ENCODE measurements around the gene SLC17A7. TPM values are rescaled to one million over a fixed set of nuclear protein-coding genes. Genes with fewer than 3 reads are reported as not detected.

Gene SLC17A7
- total and polyA plus RNA-seq, 4 donors: 0.15 to 4.7 (median 0.75) TPM

DNA sequence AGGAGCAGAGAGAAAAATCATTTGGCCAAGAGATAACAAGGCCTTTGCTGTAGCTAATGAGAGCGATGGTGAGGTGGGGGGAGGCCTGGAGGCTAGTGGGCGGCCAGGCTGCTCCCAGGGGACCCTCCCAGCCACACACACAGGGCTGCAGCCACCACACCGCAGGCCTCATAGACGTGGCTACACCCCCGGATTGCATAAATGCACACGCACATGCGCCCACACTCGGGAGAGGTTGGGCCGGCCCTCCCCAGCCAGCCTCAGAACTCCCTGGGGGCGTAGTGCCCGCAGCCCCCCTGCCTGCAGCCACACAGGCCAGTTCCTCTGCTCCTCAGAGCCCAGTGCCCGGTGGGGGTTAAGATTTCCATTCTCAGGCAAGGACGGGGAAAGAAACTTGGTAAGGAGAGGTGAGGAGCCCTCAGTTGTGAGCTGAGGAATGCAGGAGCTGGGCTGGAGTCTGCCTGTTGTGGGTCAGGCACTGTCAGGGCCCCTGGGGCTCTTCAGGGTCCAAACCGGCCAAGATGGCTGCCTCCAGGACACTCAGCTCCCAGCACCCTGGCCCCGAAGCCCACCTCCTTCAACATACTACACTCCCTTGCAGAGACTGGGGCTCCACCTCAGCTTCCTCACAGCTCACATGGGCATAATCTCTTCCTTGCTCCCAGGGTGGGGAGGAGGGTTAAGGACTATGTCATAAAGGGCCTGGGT lies 26.1 kb downstream of the SLC17A7 start:
- DNase-seq (no peak), ATAC-seq (ENCODE audit: low FRiP score) (no peak)
- Histone ChIP-seq H3K4me1 (ENCODE audit: control insufficient read depth in 1 of 2, insufficient read depth in 2 of 2, low read length in 2 of 2) (no peaks in the 10 kb centered on the region), H3K27me3 (ENCODE audit: control insufficient read depth in 1 of 2, insufficient read depth in 2 of 2, low read length in 1 of 2) (no peaks in the 10 kb centered on the region), H3K9me3 (ENCODE audit: control insufficient read depth, low read length) (no peaks in the 10 kb centered on the region), H3K27ac (ENCODE audit: low read depth in 1 of 2, low read length in 2 of 2) (no peak overlapping the region), H3K36me3 (ENCODE audit: control insufficient read depth in 1 of 2, insufficient read depth in 2 of 2, low read length in 1 of 2) (no peaks in the 10 kb centered on the region), H3K4me3 (ENCODE audit: low read length in 2 of 2) (no peak overlapping the region)
- 32 to 43% methylated on average over 15 of the region's 15 CpGs for WGBS, 2 donors
- intact Hi-C loops (cut with DNase I): no loop called here

DNA sequence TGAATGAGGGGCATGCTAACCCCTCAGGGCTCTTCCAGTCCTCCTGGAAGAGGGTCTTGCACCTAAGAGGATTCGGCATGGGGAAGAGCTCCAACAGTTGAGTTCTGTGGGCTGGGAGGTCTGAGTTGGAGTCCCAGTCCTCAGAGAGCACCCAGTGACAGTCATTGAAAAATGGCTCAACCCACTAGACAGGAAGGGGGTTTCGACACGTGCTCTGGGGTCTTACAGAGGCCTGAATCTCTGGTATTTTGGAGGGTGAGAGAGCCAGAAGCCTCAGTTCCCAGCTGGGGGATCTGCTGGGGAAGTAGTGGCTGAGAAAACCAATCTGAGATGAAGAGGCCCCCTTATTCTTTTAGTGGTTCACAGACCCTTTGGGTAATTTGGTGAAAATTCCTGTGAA lies 27.1 kb downstream of the SLC17A7 start:
- Histone ChIP-seq H3K4me1 (ENCODE audit: control insufficient read depth in 1 of 2, insufficient read depth in 2 of 2, low read length in 2 of 2) (no peaks in the 10 kb centered on the region), H3K27ac (ENCODE audit: low read depth in 1 of 2, low read length in 2 of 2) (no peak overlapping the region), H3K27me3 (ENCODE audit: control insufficient read depth in 1 of 2, insufficient read depth in 2 of 2, low read length in 1 of 2) (no peaks in the 10 kb centered on the region), H3K9me3 (ENCODE audit: control insufficient read depth, low read length) (no peaks in the 10 kb centered on the region), H3K36me3 (ENCODE audit: control insufficient read depth in 1 of 2, insufficient read depth in 2 of 2, low read length in 1 of 2) (no peaks in the 10 kb centered on the region), H3K4me3 (ENCODE audit: low read length in 2 of 2) (no peak overlapping the region)
- DNase-seq (no peak), ATAC-seq (ENCODE audit: low FRiP score) (no peak)
- WGBS, 2 donors: 90% methylated on average over 3 of the region's 3 CpGs
- intact Hi-C loops (cut with DNase I): no loop called here

- WGBS, 2 donors: 82 to 85% methylated on average over 9 of the region's 9 CpGs
- Histone ChIP-seq H3K36me3 (ENCODE audit: control insufficient read depth in 1 of 2, insufficient read depth in 2 of 2, low read length in 1 of 2) (no peaks in the 10 kb centered on the region), H3K27me3 (ENCODE audit: control insufficient read depth in 1 of 2, insufficient read depth in 2 of 2, low read length in 1 of 2) (no peaks in the 10 kb centered on the region), H3K4me1 (ENCODE audit: control insufficient read depth in 1 of 2, insufficient read depth in 2 of 2, low read length in 2 of 2) (no peaks in the 10 kb centered on the region), H3K4me3 (ENCODE audit: low read length in 2 of 2) (no peak overlapping the region), H3K27ac (ENCODE audit: low read depth in 1 of 2, low read length in 2 of 2) (no peak overlapping the region), H3K9me3 (ENCODE audit: control insufficient read depth, low read length) (no peaks in the 10 kb centered on the region)
- intact Hi-C loops (cut with DNase I): no loop called here
- DNase-seq: no peak
- ATAC-seq (ENCODE audit: low FRiP score): no peak
Observed at GRCh38 chr19:49413348-49413747, 28.0 kb downstream of the SLC17A7 start.

DNA sequence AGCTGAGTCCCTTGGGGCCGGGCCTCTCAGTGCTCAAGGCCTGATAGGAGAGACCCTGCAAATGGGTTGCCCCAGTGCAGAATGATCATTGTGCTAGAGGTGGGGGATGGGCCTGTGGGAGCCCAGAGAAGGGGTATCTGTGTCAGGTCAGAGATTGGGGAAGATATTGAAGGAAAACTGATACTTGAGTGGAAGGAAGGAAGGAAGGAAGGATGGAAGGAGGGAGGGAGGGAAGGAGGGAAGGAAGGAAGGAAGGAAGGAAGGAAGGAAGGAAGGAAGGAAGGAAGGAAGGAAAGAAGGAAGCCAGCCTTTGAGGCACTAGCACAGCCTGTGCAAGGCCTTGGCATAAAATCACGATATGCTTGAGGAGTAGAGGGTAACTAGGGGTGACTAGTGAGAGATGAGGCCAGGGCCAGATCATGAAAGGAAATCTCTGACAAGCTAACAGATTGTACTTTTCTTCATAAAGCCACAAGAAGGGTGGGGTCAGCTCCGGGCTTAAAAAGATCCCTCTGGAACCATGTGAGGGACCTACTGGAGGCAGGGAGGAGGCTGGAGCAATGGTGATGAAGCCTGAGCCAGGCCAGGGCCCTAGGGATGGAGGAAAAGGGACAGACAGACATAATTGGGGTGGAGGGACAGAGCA lies 29.5 kb downstream of the SLC17A7 start:
- H3K36me3 ChIP-seq (ENCODE audit: control insufficient read depth in 1 of 2, insufficient read depth in 2 of 2, low read length in 1 of 2): no peaks in the 10 kb centered on the region
- intact Hi-C loops (cut with DNase I): no loop called here
- no peaks in the 10 kb centered on the region for H3K9me3 ChIP-seq (ENCODE audit: control insufficient read depth, low read length)
- WGBS, 2 donors: 80 to 84% methylated on average over 3 of the region's 3 CpGs
- H3K4me1 ChIP-seq (ENCODE audit: control insufficient read depth in 1 of 2, insufficient read depth in 2 of 2, low read length in 2 of 2): no peaks in the 10 kb centered on the region
- DNase-seq: no peak
- no peaks in the 10 kb centered on the region for H3K27me3 ChIP-seq (ENCODE audit: control insufficient read depth in 1 of 2, insufficient read depth in 2 of 2, low read length in 1 of 2)
- ATAC-seq (ENCODE audit: low FRiP score): no peak
- H3K27ac ChIP-seq (ENCODE audit: low read depth in 1 of 2, low read length in 2 of 2): no peak overlapping the region
- H3K4me3 ChIP-seq (ENCODE audit: low read length in 2 of 2): no peak overlapping the region

DNA sequence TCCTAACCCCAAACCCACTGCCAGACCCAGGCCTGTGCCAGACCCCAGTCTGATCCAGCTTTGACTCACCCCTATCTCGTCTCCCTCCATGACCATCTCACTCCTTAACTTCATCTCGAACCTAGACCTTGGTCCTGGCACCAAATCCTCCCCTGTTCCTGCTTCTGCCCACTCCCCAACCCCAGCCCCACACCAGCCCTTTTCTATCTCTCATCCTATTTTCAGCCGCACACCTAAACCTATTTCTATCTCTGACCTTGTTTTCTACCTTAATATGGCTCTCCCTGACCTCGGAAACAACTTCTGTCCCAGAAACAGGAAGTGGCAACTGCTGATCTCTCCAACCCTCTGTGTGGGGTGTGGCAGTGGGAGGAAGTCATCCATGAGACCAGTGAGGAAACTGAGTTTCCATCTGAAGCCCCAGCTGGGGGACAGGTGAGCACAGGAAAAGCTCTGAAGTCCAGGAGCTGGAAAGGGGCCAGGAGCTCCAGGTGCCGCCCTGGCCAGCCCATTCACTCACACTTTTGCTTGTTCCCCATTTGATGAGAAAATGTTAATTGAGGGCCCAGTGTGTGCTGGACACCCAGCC lies 31.8 kb downstream of the SLC17A7 start:
- no peaks in the 10 kb centered on the region for H3K9me3 ChIP-seq (ENCODE audit: control insufficient read depth, low read length)
- no peak overlapping the region for H3K27ac ChIP-seq (ENCODE audit: low read depth in 1 of 2, low read length in 2 of 2)
- no peak for ATAC-seq (ENCODE audit: low FRiP score)

DNA sequence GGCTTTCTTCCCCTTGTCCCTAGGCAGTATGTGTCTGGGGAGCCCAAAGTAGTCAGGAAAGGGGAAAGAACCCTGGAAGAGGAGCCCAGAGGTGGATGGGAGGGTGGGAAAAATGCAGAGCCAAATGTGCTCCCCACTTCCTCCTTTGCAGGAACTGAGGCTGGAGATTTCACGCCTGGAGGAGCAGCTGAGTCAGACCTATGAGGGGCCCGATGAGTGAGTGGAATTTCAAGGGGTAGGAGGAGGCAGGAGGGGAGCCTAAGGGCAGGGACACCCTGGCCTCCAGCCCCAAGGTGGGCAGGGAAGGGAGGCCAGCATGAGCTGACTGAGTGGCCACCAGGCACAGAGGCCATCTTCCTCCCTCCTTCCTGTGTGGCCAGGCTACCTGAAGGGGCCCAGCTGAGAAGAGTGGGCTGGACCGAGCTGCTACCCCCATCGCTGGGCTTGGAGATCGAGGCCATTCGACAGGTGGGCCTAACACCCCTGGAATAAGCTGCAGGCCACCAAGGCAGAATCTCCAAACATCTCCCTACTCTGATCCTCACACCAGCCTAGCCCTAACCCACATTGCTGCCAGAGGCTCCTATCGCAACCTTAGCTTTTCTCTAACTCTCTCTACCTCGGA lies 32.4 kb downstream of the SLC17A7 start:
- ATAC-seq (ENCODE audit: low FRiP score): peak; percentile 17
- Histone ChIP-seq H3K27me3 (ENCODE audit: control insufficient read depth in 1 of 2, insufficient read depth in 2 of 2, low read length in 1 of 2) (no peaks in the 10 kb centered on the region), H3K27ac (ENCODE audit: low read depth in 1 of 2, low read length in 2 of 2) (no peak overlapping the region), H3K4me1 (ENCODE audit: control insufficient read depth in 1 of 2, insufficient read depth in 2 of 2, low read length in 2 of 2) (no peaks in the 10 kb centered on the region), H3K9me3 (ENCODE audit: control insufficient read depth, low read length) (no peaks in the 10 kb centered on the region), H3K4me3 (ENCODE audit: low read length in 2 of 2) (no peak overlapping the region), H3K36me3 (ENCODE audit: control insufficient read depth in 1 of 2, insufficient read depth in 2 of 2, low read length in 1 of 2) (no peaks in the 10 kb centered on the region)
- no peak for DNase-seq
- 76 to 82% methylated on average over 8 of the region's 8 CpGs for WGBS, 2 donors
- intact Hi-C loops (cut with DNase I): no loop called here

More for the DNA sequence above, 31.8 kb downstream of the SLC17A7 start:
- intact Hi-C loops (cut with DNase I): no loop called here
- H3K4me1 ChIP-seq (ENCODE audit: control insufficient read depth in 1 of 2, insufficient read depth in 2 of 2, low read length in 2 of 2): no peaks in the 10 kb centered on the region
- 79 to 84% methylated on average over 5 of the region's 5 CpGs for WGBS, 2 donors
- no peaks in the 10 kb centered on the region for H3K36me3 ChIP-seq (ENCODE audit: control insufficient read depth in 1 of 2, insufficient read depth in 2 of 2, low read length in 1 of 2)
- H3K4me3 ChIP-seq (ENCODE audit: low read length in 2 of 2): no peak overlapping the region
- no peak for DNase-seq
- H3K27me3 ChIP-seq (ENCODE audit: control insufficient read depth in 1 of 2, insufficient read depth in 2 of 2, low read length in 1 of 2): no peaks in the 10 kb centered on the region

GRCh38 chr19:49407482-49408015 lies 33.8 kb downstream of the SLC17A7 start:
- Histone ChIP-seq H3K4me3 (ENCODE audit: low read length in 2 of 2) (no peak overlapping the region), H3K27ac (ENCODE audit: low read depth in 1 of 2, low read length in 2 of 2) (no peak overlapping the region), H3K4me1 (ENCODE audit: control insufficient read depth in 1 of 2, insufficient read depth in 2 of 2, low read length in 2 of 2) (no peaks in the 10 kb centered on the region), H3K36me3 (ENCODE audit: control insufficient read depth in 1 of 2, insufficient read depth in 2 of 2, low read length in 1 of 2) (no peaks in the 10 kb centered on the region), H3K9me3 (ENCODE audit: control insufficient read depth, low read length) (no peaks in the 10 kb centered on the region), H3K27me3 (ENCODE audit: control insufficient read depth in 1 of 2, insufficient read depth in 2 of 2, low read length in 1 of 2) (no peaks in the 10 kb centered on the region)
- ATAC-seq (ENCODE audit: low FRiP score): no peak
- no peak for DNase-seq
- intact Hi-C loops (cut with DNase I): no loop called here
- 87 to 89% methylated on average over 14 to 16 of the region's 16 CpGs for WGBS, 2 donors

- 72 to 83% methylated on average over 7 of the region's 7 CpGs for WGBS, 2 donors
- Histone ChIP-seq H3K27ac (ENCODE audit: low read depth in 1 of 2, low read length in 2 of 2) (no peak overlapping the region), H3K4me1 (ENCODE audit: control insufficient read depth in 1 of 2, insufficient read depth in 2 of 2, low read length in 2 of 2) (no peaks in the 10 kb centered on the region), H3K27me3 (ENCODE audit: control insufficient read depth in 1 of 2, insufficient read depth in 2 of 2, low read length in 1 of 2) (no peaks in the 10 kb centered on the region), H3K4me3 (ENCODE audit: low read length in 2 of 2) (no peak overlapping the region), H3K9me3 (ENCODE audit: control insufficient read depth, low read length) (no peaks in the 10 kb centered on the region), H3K36me3 (ENCODE audit: control insufficient read depth in 1 of 2, insufficient read depth in 2 of 2, low read length in 1 of 2) (no peaks in the 10 kb centered on the region)
- intact Hi-C loops (cut with DNase I): no loop called here
- no peak for DNase-seq
- ATAC-seq (ENCODE audit: low FRiP score): no peak
Observed at GRCh38 chr19:49407079-49407478, 34.2 kb downstream of the SLC17A7 start.

Data from aorta (tissue), 5 donors.